NB4 (cell line): ENCODE measurements around the gene DDC.

Experiments
- DNase-seq: peaks from one replicate; pipeline ENCODE4 v3.0.0; 2010; ENCODE audit warnings: low read depth
- H3K4me3 ChIP-seq: one replicate; pipeline ENCODE4 v1.5.1; 2011; ENCODE audit warnings: mild to moderate bottlenecking, low read depth, low read length, moderate library complexity
- CTCF ChIP-seq: IDR thresholded peaks from one replicate; pipeline ENCODE4 v1.5.1; 2012; ENCODE audit warnings: low read depth, low read length
- MAX ChIP-seq: IDR thresholded peaks from 2 replicates; pipeline ENCODE4 v1.6.1; 2011; ENCODE audit warnings: low read depth, low read length
- MYC ChIP-seq: IDR thresholded peaks from 2 replicates; pipeline ENCODE4 v1.6.1; 2011; ENCODE audit warnings: low read depth, low read length
- POLR2A ChIP-seq: IDR thresholded peaks from 2 replicates; pipeline ENCODE4 v1.6.1; 2011; ENCODE audit warnings: mild to moderate bottlenecking; ENCODE audit not compliant: insufficient read length; ENCODE audit errors: extremely low read depth

The DDC gene

GRCh38 chr7:50513166-50513871, 51.9 kb downstream of the DDC start:
- no peak for DNase-seq
- H3K4me3 ChIP-seq = no peak overlapping the region
- TF ChIP-seq MAX (no peak), POLR2A (no peak), CTCF (no peak), MYC (no peak)

- no peak for DNase-seq
- no peak overlapping the region for H3K4me3 ChIP-seq
- TF ChIP-seq POLR2A (no peak), CTCF (no peak), MAX (no peak), MYC (no peak)
Observed at GRCh38 chr7:50512384-50512783, 52.8 kb downstream of the DDC start.

- H3K4me3 ChIP-seq = no peak overlapping the region
- no peak for DNase-seq
- no peak for TF ChIP-seq MYC
- no peak for TF ChIP-seq CTCF
- no peak for TF ChIP-seq POLR2A
- TF ChIP-seq MAX = no peak
Observed at GRCh38 chr7:50509459-50509858, 55.7 kb downstream of the DDC start.

GRCh38 chr7:50508471-50508943, 56.7 kb downstream of the DDC start:
- DNase-seq = no peak
- no peak overlapping the region for H3K4me3 ChIP-seq
- TF ChIP-seq CTCF = no peak
- no peak for TF ChIP-seq POLR2A
- no peak for TF ChIP-seq MAX
- TF ChIP-seq MYC = no peak

- no peak for DNase-seq
- no peak overlapping the region for H3K4me3 ChIP-seq
- TF ChIP-seq CTCF (no peak), MYC (no peak), POLR2A (no peak), MAX (no peak)
Observed at GRCh38 chr7:50507898-50508470, 57.2 kb downstream of the DDC start.
